GM11168 (cell line): ENCODE data around the gene NFX1.
"Not testable (repeated sequence)": the region's sequence is repeated elsewhere in the genome, so short reads cannot be mapped to it uniquely, and the experiment has no call there.

ENCODE experiments used
- in situ Hi-C: fragments of 300-500 bp; cut with MboI; formaldehyde crosslinking; loops from one replicate; pipeline ENCODE4 v1.12.0; 2022; ENCODE audit warnings: low sequenced_read_pairs; ENCODE audit not compliant: unreplicated experiment

The NFX1 gene

GRCh38 chr9:33383396-33383795 is 93.1 kb downstream of the NFX1 start:
- in situ Hi-C loops: not testable (repeated sequence)

GRCh38 chr9:33385536-33385935 is 95.2 kb downstream of the NFX1 start:
- in situ Hi-C loops: not testable (repeated sequence)

- in situ Hi-C loops: not testable (repeated sequence)
Measured at GRCh38 chr9:33385979-33386640, 95.8 kb downstream of the NFX1 start.

- in situ Hi-C loops: not testable (repeated sequence)
Measured at GRCh38 chr9:33386641-33386996, 96.3 kb downstream of the NFX1 start.

- in situ Hi-C loops: not testable (repeated sequence)
Measured at GRCh38 chr9:33386998-33387397, 96.7 kb downstream of the NFX1 start.

- in situ Hi-C loops: no loop called here
Measured at GRCh38 chr9:33388110-33388994, 98.0 kb downstream of the NFX1 start.

- in situ Hi-C loops: not testable (repeated sequence)
Measured at GRCh38 chr9:33391111-33391771, 100.9 kb downstream of the NFX1 start.

- in situ Hi-C loops: not testable (repeated sequence)
Measured at GRCh38 chr9:33392591-33393021, 102.3 kb downstream of the NFX1 start.

- in situ Hi-C loops: no loop called here
Measured at GRCh38 chr9:33393581-33393980, 103.3 kb downstream of the NFX1 start.

- in situ Hi-C loops: not testable (repeated sequence)
Measured at GRCh38 chr9:33393986-33394385, 103.7 kb downstream of the NFX1 start.

GRCh38 chr9:33395159-33395879 is 105.0 kb downstream of the NFX1 start:
- in situ Hi-C loops: not testable (repeated sequence)

- in situ Hi-C loops: not testable (repeated sequence)
Measured at GRCh38 chr9:33397801-33398200, 107.5 kb downstream of the NFX1 start.

- in situ Hi-C loops: not testable (repeated sequence)
Measured at GRCh38 chr9:33399047-33399446, 108.7 kb downstream of the NFX1 start.

- in situ Hi-C loops: not testable (repeated sequence)
Measured at GRCh38 chr9:33401809-33402208, 111.5 kb downstream of the NFX1 start.

GRCh38 chr9:33402371-33402770 is 112.1 kb downstream of the NFX1 start, which contains the start of gene AQP7:
Gene AQP7 (minus strand): TSS chr9:33402568. CDS start chr9:33401262, 1,306 bp downstream.
- in situ Hi-C loops: not testable (repeated sequence)

GRCh38 chr9:33403941-33404787 is 113.8 kb downstream of the NFX1 start:
- in situ Hi-C loops: no loop called here

- in situ Hi-C loops: no loop called here
Measured at GRCh38 chr9:33404788-33405362, 114.6 kb downstream of the NFX1 start.

GRCh38 chr9:33407061-33407460 is 116.7 kb downstream of the NFX1 start:
- in situ Hi-C loops: no loop called here

- in situ Hi-C loops: no loop called here
Measured at GRCh38 chr9:33408087-33408486, 117.8 kb downstream of the NFX1 start.
